ENCODE results near the gene ST6GALNAC5. TPM values are rescaled to one million over a fixed set of nuclear protein-coding genes. Genes with fewer than 3 reads are reported as not detected.

Gene ST6GALNAC5
- total and polyA plus RNA-seq, 2 of the 13 experiments (the other 11 are each of a cell fraction or from before 2014, with no cell fraction given): not detected

DNA sequence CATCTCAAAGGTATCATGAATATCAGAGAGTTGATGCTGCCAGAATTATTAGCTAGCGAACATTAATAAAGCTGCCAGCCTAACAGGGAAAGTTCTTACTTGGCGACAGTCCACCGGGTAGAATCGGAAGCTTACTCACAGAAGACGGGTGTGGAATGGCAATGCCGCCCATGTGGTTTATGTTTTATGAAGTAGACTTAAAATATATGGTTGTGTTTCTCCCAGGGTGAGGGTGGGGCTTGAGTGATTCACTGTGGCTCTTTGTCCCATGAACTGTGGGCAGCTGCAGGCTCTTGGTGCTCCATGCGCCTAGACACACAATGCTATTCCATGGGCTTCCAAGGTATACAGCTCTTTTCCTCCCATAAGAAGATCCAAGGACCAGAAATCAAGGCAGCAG, 189.2 kb downstream of the ST6GALNAC5 start:
- POLR2A ChIA-PET: no interaction called here
- CTCF ChIA-PET (ENCODE audit: low intra/inter-chr PET ratio, low total read pairs): no interaction called here
- WGBS (ENCODE audit: low lambda C conversion rate): 18% methylated on average over 7 of the region's 7 CpGs

More for the DNA sequence above, 189.2 kb downstream of the ST6GALNAC5 start:
- H3K4me1 ChIP-seq (ENCODE audit: insufficient read depth, low read length): no peaks in the 10 kb centered on the region
- H3K9ac ChIP-seq (ENCODE audit: insufficient read depth, low read depth, low read length): no peak overlapping the region
- intact Hi-C loops (cut with micrococcal nuclease; ENCODE audit: unreplicated experiment) (no loop called here), in situ Hi-C loops (cut with HindIII; ENCODE audit: extremely low pct_ligation_motif_present, low pct_unique_long_range_greater_than_20kb) (no loop called here)
- BruUV-seq (replicated peaks): no TSS peak
- TF ChIP-seq ZNF720 (CRISPR knock-in tag; IDR thresholded peaks at IDR 0.05) (no peak), TMF1 (CRISPR knock-in tag; IDR thresholded peaks at IDR 0.05; ENCODE audit: low read depth) (no peak), ZNF761 (CRISPR knock-in tag; conservative IDR thresholded peaks at IDR 0.05) (no peak), LBX2 (CRISPR knock-in tag; IDR thresholded peaks at IDR 0.05; ENCODE audit: borderline replicate concordance) (no peak), AGO1 (IDR thresholded peaks at IDR 0.05; ENCODE audit: low read depth, low read length, poor library complexity, severe bottlenecking) (no peak), DMAP1 (CRISPR knock-in tag; IDR thresholded peaks at IDR 0.05) (no peak), FOXA3 (CRISPR knock-in tag; IDR thresholded peaks at IDR 0.05) (no peak), KDM6A (CRISPR knock-in tag; IDR thresholded peaks at IDR 0.05; ENCODE audit: low read depth) (no peak), ZNF747 (CRISPR knock-in tag; IDR thresholded peaks at IDR 0.05; ENCODE audit: borderline replicate concordance) (no peak), ZNF414 (CRISPR knock-in tag; IDR thresholded peaks at IDR 0.05) (no peak), PTBP1 (IDR thresholded peaks at IDR 0.05; ENCODE audit: low read depth, low read length, poor library complexity, severe bottlenecking) (no peak), HINFP (CRISPR knock-in tag; IDR thresholded peaks at IDR 0.05; ENCODE audit: low read depth) (no peak), ZNF607 (CRISPR knock-in tag; IDR thresholded peaks at IDR 0.05; ENCODE audit: borderline replicate concordance) (no peak)
- TF ChIP-seq, protein P1, sequence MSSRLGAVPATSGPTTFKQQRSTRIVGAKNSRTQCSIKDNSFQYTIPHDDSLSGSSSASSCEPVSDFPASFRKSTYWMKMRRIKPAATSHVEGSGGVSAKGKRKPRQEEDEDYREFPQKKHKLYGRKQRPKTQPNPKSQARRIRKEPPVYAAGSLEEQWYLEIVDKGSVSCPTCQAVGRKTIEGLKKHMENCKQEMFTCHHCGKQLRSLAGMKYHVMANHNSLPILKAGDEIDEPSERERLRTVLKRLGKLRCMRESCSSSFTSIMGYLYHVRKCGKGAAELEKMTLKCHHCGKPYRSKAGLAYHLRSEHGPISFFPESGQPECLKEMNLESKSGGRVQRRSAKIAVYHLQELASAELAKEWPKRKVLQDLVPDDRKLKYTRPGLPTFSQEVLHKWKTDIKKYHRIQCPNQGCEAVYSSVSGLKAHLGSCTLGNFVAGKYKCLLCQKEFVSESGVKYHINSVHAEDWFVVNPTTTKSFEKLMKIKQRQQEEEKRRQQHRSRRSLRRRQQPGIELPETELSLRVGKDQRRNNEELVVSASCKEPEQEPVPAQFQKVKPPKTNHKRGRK (CRISPR knock-in tag; IDR thresholded peaks at IDR 0.05): no peak
- TF ChIP-seq, protein P2, sequence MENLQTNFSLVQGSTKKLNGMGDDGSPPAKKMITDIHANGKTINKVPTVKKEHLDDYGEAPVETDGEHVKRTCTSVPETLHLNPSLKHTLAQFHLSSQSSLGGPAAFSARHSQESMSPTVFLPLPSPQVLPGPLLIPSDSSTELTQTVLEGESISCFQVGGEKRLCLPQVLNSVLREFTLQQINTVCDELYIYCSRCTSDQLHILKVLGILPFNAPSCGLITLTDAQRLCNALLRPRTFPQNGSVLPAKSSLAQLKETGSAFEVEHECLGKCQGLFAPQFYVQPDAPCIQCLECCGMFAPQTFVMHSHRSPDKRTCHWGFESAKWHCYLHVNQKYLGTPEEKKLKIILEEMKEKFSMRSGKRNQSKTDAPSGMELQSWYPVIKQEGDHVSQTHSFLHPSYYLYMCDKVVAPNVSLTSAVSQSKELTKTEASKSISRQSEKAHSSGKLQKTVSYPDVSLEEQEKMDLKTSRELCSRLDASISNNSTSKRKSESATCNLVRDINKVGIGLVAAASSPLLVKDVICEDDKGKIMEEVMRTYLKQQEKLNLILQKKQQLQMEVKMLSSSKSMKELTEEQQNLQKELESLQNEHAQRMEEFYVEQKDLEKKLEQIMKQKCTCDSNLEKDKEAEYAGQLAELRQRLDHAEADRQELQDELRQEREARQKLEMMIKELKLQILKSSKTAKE (CRISPR knock-in tag; IDR thresholded peaks at IDR 0.05; ENCODE audit: borderline replicate concordance): no peak
- no peak for FAIRE-seq
- H3K9me3 ChIP-seq (ENCODE audit: low read length): no peaks in the 10 kb centered on the region
- no peaks in the 10 kb centered on the region for H4K20me1 ChIP-seq (ENCODE audit: insufficient read depth, low read length)
- H3K4me2 ChIP-seq (ENCODE audit: low read depth, low read length): no peak overlapping the region
- H3K4me3 ChIP-seq (replicated peaks in 1 of 3; ENCODE audit: insufficient read depth in 1 of 3, low read depth in 2 of 3, low read length in 3 of 3): no peak overlapping the region
- no peaks in the 10 kb centered on the region for H3K36me3 ChIP-seq (replicated peaks in 1 of 2; ENCODE audit: control insufficient read depth in 1 of 2, insufficient read depth in 2 of 2, low read length in 2 of 2)
- H3K79me2 ChIP-seq (ENCODE audit: insufficient read depth, low read length): no peaks in the 10 kb centered on the region
- no peak overlapping the region for H3K27ac ChIP-seq (ENCODE audit: extremely low read length, insufficient read depth, low read length)
- H3K27me3 ChIP-seq (ENCODE audit: control insufficient read depth in 1 of 2, insufficient read depth in 2 of 2, low read length in 2 of 2): no peaks in the 10 kb centered on the region
- H2AFZ ChIP-seq (ENCODE audit: low read length): no peak overlapping the region
- no peak for DNase-seq (ENCODE audit: low spot score)
- ATAC-seq: no peak

Measured in HepG2 (cell line).